ENCODE data around the gene OR6C76. TPM values are rescaled to one million over a fixed set of nuclear protein-coding genes. Genes with fewer than 3 reads are reported as not detected.
"Not testable (repeated sequence)": the region's sequence is repeated elsewhere in the genome, so short reads cannot be mapped to it uniquely, and the experiment has no call there.

Gene OR6C76
- polyA plus RNA-seq (2013, experiment 1 of 2), result not detected
- not detected for polyA plus RNA-seq (2013, experiment 2 of 2)

DNA sequence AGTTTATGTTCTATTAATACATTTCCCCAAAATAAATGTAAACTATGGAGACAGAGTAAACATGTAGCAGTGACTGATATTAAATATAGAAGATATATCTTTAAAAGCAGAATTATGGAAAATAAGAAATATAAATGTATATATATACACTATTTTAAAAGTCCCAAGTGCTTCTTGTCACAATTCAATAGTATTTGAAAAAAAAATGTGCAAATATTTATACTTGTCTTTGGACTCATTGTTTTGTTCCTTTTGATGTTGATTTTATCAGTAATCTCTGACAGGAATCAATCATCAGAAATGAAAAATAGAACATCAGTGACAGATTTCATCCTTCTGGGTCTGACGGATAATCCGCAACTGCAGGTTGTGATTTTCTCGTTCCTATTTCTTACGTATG, at the start of gene OR6C76:
Gene OR6C76, plus strand, starts transcription at position 301 of the 400 bp plus-strand sequence. Its CDS starts 0 bp downstream, at position 301.
- Histone ChIP-seq H3K9me3 (ENCODE audit: insufficient read depth, low read depth, low read length) (no peaks in the 10 kb centered on the region), H3K4me3 (ENCODE audit: low read length) (no peak within 1 kb of the TSS), H3K27me3 (ENCODE audit: insufficient read depth, low read length) (no peaks in the 10 kb centered on the region), H3K4me1 (ENCODE audit: insufficient read depth, low read length) (peaks cover 22% of the 10 kb centered on the region), H3K36me3 (ENCODE audit: insufficient read depth, low read length) (no peaks in the 10 kb centered on the region), H3K9ac (ENCODE audit: low read depth, low read length) (no peak within 1 kb of the TSS), H3K27ac (ENCODE audit: low read depth, low read length) (no peak within 1 kb of the TSS)
- 94% methylated on average over 4 of the region's 4 CpGs for WGBS

DNA sequence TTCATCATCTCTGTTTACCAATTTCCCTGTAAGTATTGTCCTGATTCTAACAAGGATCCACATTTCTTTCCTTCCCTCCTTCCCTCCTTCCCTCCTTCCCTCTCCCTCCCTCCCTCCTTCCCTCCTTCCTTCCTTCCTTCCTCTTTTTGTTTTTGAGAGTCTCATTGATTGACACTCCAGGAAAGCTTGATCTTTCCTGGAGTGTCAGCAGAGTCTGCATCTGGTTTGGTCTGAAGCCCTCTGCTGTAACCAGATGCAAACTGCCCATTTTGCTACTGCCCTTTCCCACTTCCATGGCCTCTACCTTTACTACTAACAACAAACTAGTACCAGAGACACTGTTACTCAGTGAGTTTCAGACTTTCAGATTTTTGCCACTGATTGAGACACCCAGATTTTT, 40.2 kb upstream of the OR6C76 start:
- Histone ChIP-seq H3K4me1 (ENCODE audit: insufficient read depth, low read length) (peaks cover 3% of the 10 kb centered on the region; the same call in 1 of the 2 replicates), H3K36me3 (ENCODE audit: insufficient read depth, low read length) (no peaks in the 10 kb centered on the region), H3K4me3 (ENCODE audit: low read length) (no peak overlapping the region), H3K27me3 (ENCODE audit: insufficient read depth, low read length) (no peaks in the 10 kb centered on the region), H3K9me3 (ENCODE audit: insufficient read depth, low read depth, low read length) (0 out of 2 replicates have a peak, but pooled peaks cover under 1% of the 10 kb centered on the region), H3K27ac (ENCODE audit: low read depth, low read length) (no peak overlapping the region), H3K9ac (ENCODE audit: low read depth, low read length) (no peak overlapping the region)

DNA sequence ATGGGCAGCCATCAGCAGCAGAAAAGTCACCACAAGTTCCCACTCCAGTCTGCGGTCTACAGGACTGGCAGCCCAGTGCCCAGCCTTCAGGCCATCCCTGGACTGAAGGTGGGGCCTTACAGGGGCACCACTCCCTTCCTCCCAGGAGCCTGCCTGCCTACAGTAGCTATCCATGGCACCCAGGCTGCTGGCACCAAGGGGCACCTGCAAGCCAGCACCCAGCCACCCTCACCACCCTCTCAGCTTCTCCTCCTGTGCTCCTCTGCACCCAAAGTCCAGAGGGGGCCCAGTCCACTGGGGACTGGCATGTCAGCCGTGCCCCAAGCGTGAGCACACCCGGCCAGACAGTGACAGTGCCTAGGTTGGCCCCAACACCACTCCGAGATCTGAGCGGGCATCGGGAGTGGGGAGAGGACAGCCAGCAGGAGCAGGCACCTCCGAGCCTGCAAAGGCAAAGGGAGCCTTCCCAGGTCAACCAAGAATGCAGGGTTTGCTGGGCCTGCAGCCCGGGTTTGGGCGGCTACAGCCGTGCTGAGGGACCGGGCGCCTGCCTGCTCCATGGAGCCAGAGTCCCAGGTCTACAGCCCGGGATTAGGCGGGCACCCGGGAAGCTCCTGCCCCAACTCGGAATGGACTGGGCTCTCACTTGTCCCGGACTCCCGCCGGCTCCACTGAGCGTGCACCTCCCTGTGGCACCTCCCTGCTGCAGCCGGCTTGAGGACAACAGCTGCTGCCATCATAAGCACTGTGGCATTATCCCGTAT, 33.8 kb upstream of the OR6C76 start:
- Histone ChIP-seq H3K36me3 (ENCODE audit: insufficient read depth, low read length) (no peaks in the 10 kb centered on the region), H3K27me3 (ENCODE audit: insufficient read depth, low read length) (no peaks in the 10 kb centered on the region), H3K4me3 (ENCODE audit: low read length) (no peak overlapping the region), H3K4me1 (ENCODE audit: insufficient read depth, low read length) (no peaks in the 10 kb centered on the region), H3K27ac (ENCODE audit: low read depth, low read length) (no peak overlapping the region), H3K9me3 (ENCODE audit: insufficient read depth, low read depth, low read length) (peaks cover 11% of the 10 kb centered on the region; the same call in 1 of the 2 replicates), H3K9ac (ENCODE audit: low read depth, low read length) (no peak overlapping the region)
- 92% methylated on average over 23 of the region's 23 CpGs for WGBS

DNA sequence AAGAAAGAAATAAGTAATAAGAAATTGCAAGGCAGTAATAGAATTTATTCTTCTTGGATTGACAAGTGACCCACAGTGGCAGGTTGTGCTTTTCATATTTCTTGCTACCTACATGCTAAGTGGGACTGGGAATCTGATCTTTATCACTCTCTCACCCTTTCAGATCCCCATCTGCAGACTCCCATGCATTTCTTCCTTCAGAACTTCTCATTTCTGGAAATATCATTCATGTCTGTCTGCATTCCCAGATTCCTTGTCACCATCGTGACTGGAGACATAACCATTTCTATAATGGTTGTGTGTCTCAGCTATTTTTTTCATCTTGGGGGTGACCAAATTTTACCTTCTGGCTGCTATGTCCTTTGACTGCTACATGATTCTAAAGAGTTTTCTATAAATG, 29.7 kb upstream of the OR6C76 start:
- WGBS, result 91% methylated on average over 1 of the region's 1 CpG
- Histone ChIP-seq H3K27me3 (ENCODE audit: insufficient read depth, low read length) (no peaks in the 10 kb centered on the region), H3K9me3 (ENCODE audit: insufficient read depth, low read depth, low read length) (peaks cover 7% of the 10 kb centered on the region; the same call in 1 of the 2 replicates), H3K36me3 (ENCODE audit: insufficient read depth, low read length) (no peaks in the 10 kb centered on the region), H3K4me1 (ENCODE audit: insufficient read depth, low read length) (no peaks in the 10 kb centered on the region), H3K4me3 (ENCODE audit: low read length) (no peak overlapping the region), H3K27ac (ENCODE audit: low read depth, low read length) (no peak overlapping the region), H3K9ac (ENCODE audit: low read depth, low read length) (no peak overlapping the region)

DNA sequence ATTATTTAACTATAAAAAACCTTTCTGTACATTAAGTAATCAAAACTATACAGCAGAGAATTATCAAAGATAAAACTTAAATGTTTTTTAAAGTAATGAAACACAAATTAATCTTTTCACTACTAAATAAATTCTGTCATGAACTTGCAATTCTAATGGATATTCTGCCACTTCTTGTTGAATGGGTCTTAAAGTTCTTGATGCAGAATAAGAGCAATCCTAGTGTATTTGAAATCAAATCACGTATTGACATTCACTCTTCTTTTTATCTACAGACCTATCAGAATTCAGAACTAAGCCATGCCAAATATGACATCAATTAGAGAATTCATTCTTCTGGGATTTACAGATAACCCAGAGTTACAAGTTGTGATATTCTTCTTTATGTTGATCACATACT, 25.8 kb upstream of the OR6C76 start, which contains the start of gene OR6C65:
Gene OR6C65, plus strand, starts transcription at position 301 of the 400 bp plus-strand sequence. Its CDS starts 0 bp downstream, at position 301.
- Histone ChIP-seq H3K9ac (ENCODE audit: low read depth, low read length) (no peak within 1 kb of the TSS), H3K27ac (ENCODE audit: low read depth, low read length) (no peak within 1 kb of the TSS), H3K9me3 (ENCODE audit: insufficient read depth, low read depth, low read length) (no peaks in the 10 kb centered on the region), H3K4me3 (ENCODE audit: low read length) (no peak within 1 kb of the TSS), H3K36me3 (ENCODE audit: insufficient read depth, low read length) (no peaks in the 10 kb centered on the region), H3K27me3 (ENCODE audit: insufficient read depth, low read length) (no peaks in the 10 kb centered on the region), H3K4me1 (ENCODE audit: insufficient read depth, low read length) (no peaks in the 10 kb centered on the region)
- 95% methylated on average over 1 of the region's 1 CpG for WGBS

DNA sequence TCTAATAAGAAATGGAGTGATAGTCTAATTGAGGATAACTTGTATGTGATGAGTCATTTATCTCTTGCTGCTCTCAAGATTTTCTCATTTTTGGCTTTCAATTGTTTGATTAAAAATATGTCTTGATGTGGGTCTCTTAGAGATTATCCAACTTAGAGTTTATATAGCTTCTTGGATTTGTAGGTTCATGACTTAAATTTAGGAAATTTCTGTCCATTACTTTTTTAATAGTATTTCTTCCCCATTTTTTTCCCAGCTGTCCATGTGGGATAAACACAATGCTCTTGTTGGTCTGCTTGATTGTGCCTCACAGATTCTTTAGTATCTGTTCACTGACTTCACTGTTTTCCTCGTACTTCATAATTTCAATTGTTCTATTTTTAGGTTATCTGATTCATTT, 18.2 kb upstream of the OR6C76 start:
- WGBS, result no CpG with 5 or more reads among the region's 1 CpG
- no peaks in the 10 kb centered on the region for H3K36me3 ChIP-seq (ENCODE audit: insufficient read depth, low read length)
- no peaks in the 10 kb centered on the region for H3K4me1 ChIP-seq (ENCODE audit: insufficient read depth, low read length)
- no peak overlapping the region for H3K27ac ChIP-seq (ENCODE audit: low read depth, low read length)
- H3K27me3 ChIP-seq (ENCODE audit: insufficient read depth, low read length), result no peaks in the 10 kb centered on the region
- H3K4me3 ChIP-seq (ENCODE audit: low read length), result no peak overlapping the region
- no peak overlapping the region for H3K9ac ChIP-seq (ENCODE audit: low read depth, low read length)
- 0 out of 2 replicates have a peak, but pooled peaks cover 6% of the 10 kb centered on the region for H3K9me3 ChIP-seq (ENCODE audit: insufficient read depth, low read depth, low read length)

DNA sequence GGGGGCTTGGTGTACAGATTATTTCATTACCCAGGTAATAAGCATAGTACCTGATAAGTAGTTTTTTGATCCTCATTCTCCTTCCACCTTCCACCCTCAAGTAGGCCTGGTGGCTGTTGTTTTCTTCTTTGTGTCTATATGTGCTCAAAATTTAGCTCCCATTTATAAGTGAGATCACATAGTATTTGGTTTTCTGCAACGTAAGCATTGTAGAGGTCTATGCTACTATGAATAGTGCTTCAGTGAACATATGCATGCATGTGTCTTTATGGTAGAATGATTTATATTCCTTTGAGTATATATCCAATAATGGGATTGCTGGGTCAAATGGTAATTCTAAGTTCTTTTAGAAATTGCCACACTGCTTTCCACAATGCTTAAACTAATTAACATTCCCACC, 16.9 kb upstream of the OR6C76 start:
- 93% methylated on average over 1 of the region's 1 CpG for WGBS
- not testable (repeated sequence) for H3K36me3 ChIP-seq (ENCODE audit: insufficient read depth, low read length)

DNA sequence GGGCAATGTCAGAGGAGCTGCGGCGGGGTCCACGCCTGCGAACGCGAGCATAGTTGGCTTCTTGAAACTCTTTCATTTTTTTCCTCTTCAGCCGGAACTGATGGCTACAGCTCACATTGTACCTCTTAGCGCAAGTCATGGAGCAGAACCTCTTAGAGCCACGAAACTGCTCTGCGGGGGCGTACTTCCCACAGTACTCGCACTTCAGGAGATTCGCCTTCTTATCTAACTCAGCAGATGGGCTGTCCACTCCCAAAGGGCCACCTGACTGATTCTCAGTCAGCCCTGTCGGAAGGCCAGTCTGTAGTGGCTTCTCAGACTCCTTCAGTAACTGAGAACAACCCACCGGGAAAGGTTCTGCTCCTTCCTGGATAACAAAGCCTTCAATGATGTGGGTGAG, 13.9 kb upstream of the OR6C76 start:
- H3K36me3 ChIP-seq (ENCODE audit: insufficient read depth, low read length); H3K4me3 ChIP-seq (ENCODE audit: low read length); H3K27ac ChIP-seq (ENCODE audit: low read depth, low read length); H3K27me3 ChIP-seq (ENCODE audit: insufficient read depth, low read length); H3K4me1 ChIP-seq (ENCODE audit: insufficient read depth, low read length); H3K9ac ChIP-seq (ENCODE audit: low read depth, low read length); H3K9me3 ChIP-seq (ENCODE audit: insufficient read depth, low read depth, low read length): not testable (repeated sequence)
- WGBS, result 96% methylated on average over 15 of the region's 15 CpGs

More for the DNA sequence above, 16.9 kb upstream of the OR6C76 start:
- not testable (repeated sequence) for H3K27me3 ChIP-seq (ENCODE audit: insufficient read depth, low read length); H3K9me3 ChIP-seq (ENCODE audit: insufficient read depth, low read depth, low read length); H3K4me1 ChIP-seq (ENCODE audit: insufficient read depth, low read length); H3K4me3 ChIP-seq (ENCODE audit: low read length); H3K27ac ChIP-seq (ENCODE audit: low read depth, low read length); H3K9ac ChIP-seq (ENCODE audit: low read depth, low read length)

DNA sequence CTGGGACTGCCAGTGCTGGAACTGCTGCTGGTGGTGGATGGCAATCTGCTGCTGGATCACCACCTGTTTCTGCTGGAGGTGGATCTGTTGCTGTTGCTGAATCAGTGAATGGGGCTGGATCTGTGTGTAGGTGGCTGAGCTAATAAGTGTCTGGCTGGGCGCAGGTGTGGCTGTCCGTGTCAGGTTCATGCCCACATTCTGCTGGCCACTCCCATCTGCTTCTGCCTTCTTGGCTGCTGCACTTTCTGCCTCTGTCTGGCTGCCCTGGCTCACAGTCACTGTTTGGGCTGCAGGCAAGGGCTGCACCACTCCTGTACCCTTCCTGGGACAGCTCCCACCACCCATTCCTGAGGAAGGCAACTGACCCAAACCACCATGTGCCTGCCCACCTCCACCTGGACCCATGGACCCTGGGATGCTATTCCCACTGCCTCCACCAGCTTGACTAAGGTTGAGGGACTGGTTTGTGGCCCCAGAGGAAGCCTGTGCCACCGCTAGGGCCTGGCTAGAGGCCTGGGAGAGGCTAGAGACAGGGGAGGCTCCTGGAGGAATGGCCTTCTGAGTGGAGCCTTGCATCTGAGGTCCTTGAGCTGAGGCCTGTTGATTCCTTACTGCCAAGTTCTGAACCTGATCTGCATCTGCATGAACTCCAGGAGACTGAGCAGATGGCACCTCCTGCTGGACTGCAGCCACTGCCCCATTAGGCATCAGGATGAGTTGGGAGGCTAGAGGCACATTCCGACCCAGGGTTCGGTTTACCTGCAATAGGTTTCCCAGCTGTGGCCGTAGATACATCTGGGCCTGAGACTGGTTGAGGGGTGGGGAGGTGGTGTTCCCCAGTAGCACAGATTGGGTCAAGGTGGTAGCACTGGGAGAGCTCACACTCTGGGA, 12.3 kb upstream of the OR6C76 start:
- H3K9me3 ChIP-seq (ENCODE audit: insufficient read depth, low read depth, low read length); H3K27ac ChIP-seq (ENCODE audit: low read depth, low read length); H3K4me1 ChIP-seq (ENCODE audit: insufficient read depth, low read length); H3K4me3 ChIP-seq (ENCODE audit: low read length); H3K36me3 ChIP-seq (ENCODE audit: insufficient read depth, low read length); H3K9ac ChIP-seq (ENCODE audit: low read depth, low read length); H3K27me3 ChIP-seq (ENCODE audit: insufficient read depth, low read length): not testable (repeated sequence)
- 96% methylated on average over 4 of the region's 6 CpGs for WGBS

DNA sequence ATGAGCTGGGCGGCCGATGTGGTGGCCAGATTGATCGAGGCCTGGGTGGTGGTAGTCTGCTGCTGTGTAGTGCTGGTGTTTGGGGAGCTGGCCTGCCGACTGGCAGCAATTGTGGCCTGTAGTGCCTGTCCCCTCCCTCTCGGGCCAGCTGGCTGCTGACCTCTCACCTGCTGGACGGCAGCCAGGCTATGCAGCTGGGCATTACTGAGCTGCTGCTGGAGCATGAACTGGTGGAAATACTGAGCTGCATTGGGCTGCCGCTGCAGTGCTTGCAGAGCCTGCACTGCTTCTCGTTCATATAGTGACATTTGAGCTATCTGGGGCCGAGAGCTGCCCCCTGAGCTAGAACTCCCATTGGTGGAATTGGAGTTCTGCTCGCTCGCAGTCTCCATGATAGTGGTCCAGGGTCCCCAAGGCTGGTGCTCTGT, 11.6 kb upstream of the OR6C76 start:
- H3K4me3 ChIP-seq (ENCODE audit: low read length); H3K27ac ChIP-seq (ENCODE audit: low read depth, low read length); H3K27me3 ChIP-seq (ENCODE audit: insufficient read depth, low read length); H3K9ac ChIP-seq (ENCODE audit: low read depth, low read length); H3K9me3 ChIP-seq (ENCODE audit: insufficient read depth, low read depth, low read length); H3K4me1 ChIP-seq (ENCODE audit: insufficient read depth, low read length); H3K36me3 ChIP-seq (ENCODE audit: insufficient read depth, low read length): not testable (repeated sequence)
- WGBS, result 78% methylated on average over 11 of the region's 11 CpGs

DNA sequence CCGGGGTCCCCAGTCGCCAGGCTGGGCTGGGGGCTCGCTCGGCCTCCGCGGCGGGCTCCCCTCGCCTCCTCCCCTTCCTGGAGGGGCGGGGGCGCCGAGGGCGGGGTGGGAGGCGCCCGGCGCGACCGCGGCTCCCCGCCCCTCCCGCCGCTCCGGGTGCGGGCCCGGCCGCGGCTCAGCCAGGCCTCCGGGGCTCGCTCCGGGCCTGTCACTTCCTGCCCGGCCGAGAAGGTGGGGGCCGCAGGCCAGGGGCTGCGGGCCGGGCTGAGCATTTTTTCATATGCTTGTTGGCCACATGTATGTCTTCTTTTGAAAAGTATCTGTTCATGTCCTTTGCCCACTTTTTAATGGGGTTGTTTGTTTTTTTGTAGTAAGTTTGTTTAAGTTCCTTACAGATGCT, 11.2 kb upstream of the OR6C76 start:
- peak overlapping the region; percentile 33 for H3K4me3 ChIP-seq (ENCODE audit: low read length)
- not testable (repeated sequence) for H3K27ac ChIP-seq (ENCODE audit: low read depth, low read length); H3K36me3 ChIP-seq (ENCODE audit: insufficient read depth, low read length); H3K27me3 ChIP-seq (ENCODE audit: insufficient read depth, low read length); H3K4me1 ChIP-seq (ENCODE audit: insufficient read depth, low read length); H3K9ac ChIP-seq (ENCODE audit: low read depth, low read length); H3K9me3 ChIP-seq (ENCODE audit: insufficient read depth, low read depth, low read length)
- 36% methylated on average over 8 of the region's 34 CpGs for WGBS

All from HUES64 (cell line).